Muscle of leg (tissue), 11 donors: ENCODE data around the gene ACKR3. TPM values are rescaled to one million over a fixed set of nuclear protein-coding genes. Genes with fewer than 3 reads are reported as not detected.

Experiments used
- DNase-seq: peaks from one replicate; pipeline ENCODE4 v3.0.0; 2013
- H3K27ac ChIP-seq: one replicate; pipeline ENCODE4 v1.5.1; 2013; ENCODE audit warnings: mild to moderate bottlenecking, low read length, control low read depth
- H3K27me3 ChIP-seq: one replicate; pipeline ENCODE4 v1.6.1; 2013; ENCODE audit warnings: low read length; ENCODE audit not compliant: control insufficient read depth, insufficient read depth
- H3K36me3 ChIP-seq: one replicate; pipeline ENCODE4 v1.6.1; 2013; ENCODE audit warnings: low read length; ENCODE audit not compliant: control insufficient read depth, insufficient read depth
- H3K4me1 ChIP-seq: one replicate; pipeline ENCODE4 v1.6.1; 2013; ENCODE audit warnings: low read length; ENCODE audit not compliant: control insufficient read depth, insufficient read depth
- H3K4me3 ChIP-seq: one replicate; pipeline ENCODE4 v1.5.1; 2013; ENCODE audit warnings: low read length, control low read depth
- H3K9me3 ChIP-seq: replicated peaks from 2 replicates; pipeline ENCODE4 v1.6.1; 2013; ENCODE audit warnings: low read depth, low read length; ENCODE audit not compliant: control insufficient read depth
- WGBS: methylation state at CpG from one replicate; pipeline ENCODE4 v1.1.5; 2013; ENCODE audit warnings: missing lambda C conversion rate; ENCODE audit not compliant: insufficient coverage; 5-methylcytosine and 5-hydroxymethylcytosine counted together
- polyA plus RNA-seq, 8 donors: library from polyadenylated mRNA; unstranded; fragments of 120-200 nt; gene quantifications; one replicate each; pipeline versions ENCODE4 v1.2.1 to v1.2.3, GENCODE V29; 2013; ENCODE audit warnings: inconsistent platforms in 1 of 8, low replicate concordance in 1 of 8; ENCODE audit not compliant: insufficient read length in 8 of 8, insufficient read depth in 1 of 8
- total RNA-seq: library from RNA; stranded (reverse); fragments of 120-200 nt; gene quantifications from one replicate; pipeline ENCODE4 v1.2.4, GENCODE V29; 2013

Gene ACKR3
- total and polyA plus RNA-seq, 9 donors: 14.7 to 29.3 (median 24.1) TPM

- Histone ChIP-seq H3K27me3 (peaks cover 17% of the 10 kb centered on the region), H3K4me1 (peaks cover 33% of the 10 kb centered on the region), H3K36me3 (no peaks in the 10 kb centered on the region), H3K9me3 (no peaks in the 10 kb centered on the region), H3K27ac (no peak overlapping the region), H3K4me3 (no peak overlapping the region)
- 69% methylated on average over 5 of the region's 6 CpGs for WGBS
- DNase-seq: no peak
Observed at GRCh38 chr2:236566596-236566995, 3.0 kb upstream of the ACKR3 start.

GRCh38 chr2:236568068-236568921, 1.3 kb upstream of the ACKR3 start:
- peaks cover 43% of the 10 kb centered on the region for H3K4me1 ChIP-seq
- DNase-seq: peak; percentile 80
- no peaks in the 10 kb centered on the region for H3K36me3 ChIP-seq
- no peaks in the 10 kb centered on the region for H3K9me3 ChIP-seq
- H3K27ac ChIP-seq: peak overlapping the region; percentile 88
- H3K27me3 ChIP-seq: peaks cover 19% of the 10 kb centered on the region
- peak overlapping the region; percentile 35 for H3K4me3 ChIP-seq
- WGBS: 3% methylated on average over 39 of the region's 49 CpGs

DNA sequence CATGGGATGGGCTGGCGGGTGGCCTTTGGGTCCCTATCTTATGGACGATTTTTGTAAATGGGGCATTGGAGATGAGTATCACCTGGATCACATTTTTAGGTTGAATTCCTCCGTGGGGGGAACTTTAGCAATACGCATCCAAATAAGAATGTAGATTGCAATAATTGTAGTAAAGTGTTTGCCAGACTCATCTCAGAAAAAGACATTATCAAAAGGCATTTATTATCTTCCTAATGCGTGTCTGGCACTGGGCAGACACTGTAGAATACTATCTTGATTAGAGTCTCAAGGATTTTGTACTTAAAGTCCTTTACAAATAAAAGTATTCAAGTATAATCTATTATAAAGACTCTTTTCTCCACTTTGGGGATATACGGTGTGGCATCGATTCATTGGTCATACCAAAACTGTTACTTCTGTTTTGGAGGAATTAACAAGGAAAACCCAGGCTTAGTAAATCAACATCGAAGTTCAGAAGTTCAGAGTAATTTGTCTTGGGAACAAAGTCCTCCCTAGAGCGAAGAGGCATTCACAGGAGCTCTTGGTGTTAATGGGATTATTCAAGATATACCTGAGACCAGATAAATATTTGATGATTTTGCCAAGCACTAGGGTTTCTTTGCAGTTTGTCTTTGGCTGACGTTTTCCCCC, 578 bp upstream of the ACKR3 start:
- peak overlapping the region; percentile 36 for H3K4me3 ChIP-seq
- H3K27me3 ChIP-seq: peaks cover 14% of the 10 kb centered on the region
- no peaks in the 10 kb centered on the region for H3K9me3 ChIP-seq
- peaks cover 43% of the 10 kb centered on the region for H3K4me1 ChIP-seq
- H3K27ac ChIP-seq: peak overlapping the region; percentile 88
- DNase-seq: peak; percentile 39
- H3K36me3 ChIP-seq: no peaks in the 10 kb centered on the region
- 0% methylated on average over 1 of the region's 10 CpGs for WGBS

GRCh38 chr2:236570081-236570868, 650 bp downstream of the ACKR3 start:
- peak; percentile 81 for DNase-seq
- Histone ChIP-seq H3K27ac (peak overlapping the region; percentile 88), H3K4me1 (peaks cover 43% of the 10 kb centered on the region)

DNA sequence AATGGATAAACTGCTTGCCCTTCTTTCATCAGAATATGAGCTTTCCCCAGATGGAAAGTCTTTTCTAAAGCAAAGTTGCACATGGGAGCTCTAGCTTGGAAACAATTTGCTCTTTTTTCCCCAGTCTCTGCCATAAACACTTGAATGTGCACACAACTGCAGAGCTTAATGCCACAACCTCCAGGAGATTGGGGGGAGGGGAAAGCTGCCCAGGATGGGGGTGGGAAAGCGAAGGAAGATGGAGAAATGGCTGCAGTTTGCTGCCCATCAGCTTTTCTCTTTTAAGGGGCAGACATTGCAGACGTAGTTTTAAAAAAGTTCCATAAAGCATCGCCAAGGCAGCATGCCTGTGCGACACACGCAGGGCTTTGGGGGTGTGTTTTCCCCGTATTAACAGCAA, 1.5 kb downstream of the ACKR3 start:
- WGBS: 46% methylated on average over 2 of the region's 6 CpGs
- Histone ChIP-seq H3K36me3 (no peaks in the 10 kb centered on the region), H3K27ac (peak overlapping the region; percentile 88), H3K27me3 (peaks cover 8% of the 10 kb centered on the region), H3K4me3 (peak overlapping the region; percentile 36), H3K4me1 (peaks cover 47% of the 10 kb centered on the region), H3K9me3 (no peaks in the 10 kb centered on the region)
- DNase-seq: peak; percentile 83

More at GRCh38 chr2:236570081-236570868, 650 bp downstream of the ACKR3 start:
- Histone ChIP-seq H3K27me3 (peaks cover 14% of the 10 kb centered on the region), H3K9me3 (no peaks in the 10 kb centered on the region), H3K4me3 (peak overlapping the region; percentile 36), H3K36me3 (no peaks in the 10 kb centered on the region)
- WGBS: no CpG with 5 or more reads among the region's 6 CpGs

DNA sequence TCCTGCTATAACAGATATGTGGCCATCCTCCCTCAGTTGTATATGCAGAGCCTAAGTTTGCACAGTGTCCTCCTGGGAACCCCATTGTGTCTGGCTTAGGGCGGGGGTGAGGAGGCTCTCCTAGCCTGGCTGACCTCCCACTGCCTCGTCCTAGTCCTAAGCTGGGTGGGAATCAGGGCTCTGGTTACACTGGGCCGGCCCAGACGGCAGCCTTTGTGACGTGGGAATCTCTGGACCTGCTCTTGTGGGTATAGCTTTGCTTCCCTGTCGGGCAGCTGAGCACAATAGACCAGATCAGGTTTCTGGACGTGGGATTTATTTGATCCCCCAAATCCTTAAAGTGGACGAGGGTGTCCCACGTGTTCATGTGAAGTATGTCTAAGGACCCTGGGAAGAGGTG, 2.9 kb downstream of the ACKR3 start:
- no peak overlapping the region for H3K27ac ChIP-seq
- DNase-seq: peak; percentile 71
- no peaks in the 10 kb centered on the region for H3K36me3 ChIP-seq
- no peaks in the 10 kb centered on the region for H3K9me3 ChIP-seq
- WGBS: 25% methylated on average over 8 of the region's 9 CpGs
- H3K4me3 ChIP-seq: peak overlapping the region; percentile 36
- H3K4me1 ChIP-seq: peaks cover 47% of the 10 kb centered on the region
- peaks cover 5% of the 10 kb centered on the region for H3K27me3 ChIP-seq

- no peak overlapping the region for H3K27ac ChIP-seq
- WGBS: 96% methylated on average over 3 of the region's 12 CpGs
- H3K27me3 ChIP-seq: peaks cover 4% of the 10 kb centered on the region
- no peaks in the 10 kb centered on the region for H3K36me3 ChIP-seq
- no peak overlapping the region for H3K4me3 ChIP-seq
- peaks cover 43% of the 10 kb centered on the region for H3K4me1 ChIP-seq
- H3K9me3 ChIP-seq: no peaks in the 10 kb centered on the region
- DNase-seq: no peak
Observed at GRCh38 chr2:236573066-236573929, 3.7 kb downstream of the ACKR3 start.

DNA sequence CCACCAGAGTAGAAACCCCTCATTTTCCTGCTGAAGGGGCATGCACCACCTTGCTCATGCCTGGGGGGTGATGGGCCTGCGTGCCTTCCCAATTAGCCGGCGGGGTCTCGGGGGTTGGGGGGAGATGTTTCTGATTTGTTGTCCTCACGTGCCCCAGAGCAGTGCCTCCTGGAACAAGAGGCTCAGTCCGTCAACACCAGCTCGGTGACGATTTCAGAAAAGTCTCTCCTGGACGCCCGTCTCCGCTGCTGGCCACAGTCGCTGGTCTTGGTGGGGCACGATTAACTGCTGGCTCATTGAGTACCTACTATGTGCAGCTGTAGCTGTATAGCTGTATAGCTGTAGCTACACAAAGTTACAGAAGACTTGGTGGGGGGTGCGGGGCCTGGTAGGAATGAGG, 4.4 kb downstream of the ACKR3 start:
- H3K27ac ChIP-seq: no peak overlapping the region
- H3K9me3 ChIP-seq: no peaks in the 10 kb centered on the region
- no peak overlapping the region for H3K4me3 ChIP-seq
- H3K36me3 ChIP-seq: no peaks in the 10 kb centered on the region
- no peak for DNase-seq
- WGBS: 91% methylated on average over 13 of the region's 14 CpGs
- H3K4me1 ChIP-seq: peaks cover 37% of the 10 kb centered on the region
- peaks cover 2% of the 10 kb centered on the region for H3K27me3 ChIP-seq

DNA sequence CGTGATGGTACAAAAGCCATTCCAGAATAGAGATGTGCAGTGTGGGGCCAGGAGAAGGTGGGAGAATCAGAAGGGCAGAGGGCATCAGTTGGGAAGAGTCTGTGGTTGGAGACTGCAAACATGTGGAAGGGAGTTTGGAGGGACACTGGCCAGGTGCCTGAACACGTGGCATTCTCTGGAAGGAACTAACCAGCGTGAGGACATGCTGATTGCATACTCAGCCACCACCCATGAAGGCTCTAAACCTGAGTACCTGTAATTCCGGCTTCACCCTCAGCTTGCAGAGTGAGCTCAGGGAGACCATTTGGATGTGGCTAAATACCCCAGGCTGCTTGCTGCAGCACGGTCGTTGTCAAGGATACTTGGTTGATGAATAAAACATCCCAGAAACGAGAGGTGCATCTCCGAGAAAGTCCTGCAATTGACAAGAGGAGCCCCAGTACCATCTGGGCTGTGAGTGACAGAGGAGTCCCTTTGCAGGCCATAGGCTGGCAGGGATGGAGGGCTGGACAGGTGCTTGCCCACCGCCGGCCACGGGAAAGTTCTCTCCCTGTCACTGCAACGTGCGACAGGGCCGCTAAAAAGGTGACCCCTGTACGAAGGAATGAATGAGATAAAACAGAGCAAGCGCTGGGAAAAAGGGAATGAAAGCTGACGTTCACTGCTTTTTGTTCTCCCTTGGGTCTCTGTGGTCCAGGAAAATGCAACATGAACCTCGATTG, 5.0 kb downstream of the ACKR3 start:
- Histone ChIP-seq H3K27ac (no peak overlapping the region), H3K9me3 (no peaks in the 10 kb centered on the region), H3K27me3 (peaks cover 2% of the 10 kb centered on the region), H3K4me3 (no peak overlapping the region), H3K36me3 (no peaks in the 10 kb centered on the region), H3K4me1 (peaks cover 32% of the 10 kb centered on the region)
- DNase-seq: no peak
- 54% methylated on average over 15 of the region's 18 CpGs for WGBS
